WTC11 (cell line): ENCODE measurements around the gene BSN. TPM values are rescaled to one million over a fixed set of nuclear protein-coding genes. Genes with fewer than 3 reads are reported as not detected.

ENCODE experiments used
- ATAC-seq: fragments of 200-7000 bp; cut with Tn5 transposase; 2 replicates; pipeline ENCODE4 v1.10.0; 2021; ENCODE audit warnings: mild to moderate bottlenecking, moderate library complexity
- CTCF ChIA-PET: fragments of 300-600 bp; sonication (Branson Sonifier 250); formaldehyde crosslinking; loops from one replicate; lab custom pipeline; 2021; ENCODE audit warnings: antibody characterized with exemption; lab: Charles Lee
- POLR2A ChIA-PET: fragments of 350-600 bp; sonication (Branson Sonifier 250); formaldehyde crosslinking; loops from one replicate; lab custom pipeline; 2021; ENCODE audit warnings: antibody characterized with exemption; lab: Charles Lee
- DNase-seq: peaks from one replicate; pipeline ENCODE4 v3.0.0; 2021; ENCODE audit warnings: low spot score
- H3K27ac Mint-ChIP-seq: 2 replicates; pipeline ENCODE4 v1.8.0; 2021; ENCODE audit warnings: mixed read lengths
- H3K27me3 Mint-ChIP-seq: 2 replicates; pipeline ENCODE4 v1.8.0; 2021; ENCODE audit warnings: low read depth, mild to moderate bottlenecking, moderate library complexity, mixed read lengths
- H3K36me3 Mint-ChIP-seq: 2 replicates; pipeline ENCODE4 v1.8.0; 2021; ENCODE audit warnings: mixed read lengths
- H3K4me1 Mint-ChIP-seq: 2 replicates; pipeline ENCODE4 v1.8.0; 2022; ENCODE audit warnings: mixed read lengths
- H3K4me3 Mint-ChIP-seq: 2 replicates; pipeline ENCODE4 v1.8.0; 2021; ENCODE audit warnings: mild to moderate bottlenecking, moderate library complexity, mixed read lengths
- H3K9me3 Mint-ChIP-seq: 2 replicates; pipeline ENCODE4 v1.8.0; 2021; ENCODE audit warnings: mixed read lengths
- ELF4 ChIP-seq: sonication (generic); formaldehyde crosslinking; IDR thresholded peaks from 2 replicates; pipeline ENCODE4 v1.8.1; 2022; ENCODE audit warnings: low read depth, mild to moderate bottlenecking, moderate library complexity, missing genetic modification reagents
- ESRRA ChIP-seq: sonication (generic); formaldehyde crosslinking; IDR thresholded peaks from 2 replicates; pipeline ENCODE4 v1.8.1; 2022; ENCODE audit warnings: mild to moderate bottlenecking, missing genetic modification reagents, borderline replicate concordance
- FOXJ3 ChIP-seq: sonication (generic); formaldehyde crosslinking; IDR thresholded peaks from 2 replicates; pipeline ENCODE4 v1.9.0; 2021; ENCODE audit warnings: missing genetic modification reagents, mild to moderate bottlenecking, borderline replicate concordance
- HMGA2 ChIP-seq: fragments of 250-450 bp; sonication (Bioruptor Pico); IDR thresholded peaks from 2 replicates; pipeline ENCODE4 v1.4.0; 2021; ENCODE audit warnings: mild to moderate bottlenecking, moderate library complexity
- NR1H2 ChIP-seq: sonication (generic); formaldehyde crosslinking; IDR thresholded peaks from 2 replicates; pipeline ENCODE4 v1.9.0; 2021; ENCODE audit warnings: mild to moderate bottlenecking, moderate library complexity, missing genetic modification reagents
- NR3C1 ChIP-seq: sonication (generic); formaldehyde crosslinking; conservative IDR thresholded peaks from 2 replicates; pipeline ENCODE4 v1.8.1; 2023; ENCODE audit warnings: low read depth, mild to moderate bottlenecking, missing genetic modification reagents
- TP53 ChIP-seq: sonication (generic); formaldehyde crosslinking; IDR thresholded peaks from 2 replicates; pipeline ENCODE4 v1.8.1; 2023; ENCODE audit warnings: mild to moderate bottlenecking, missing genetic modification reagents
- total RNA-seq: library from RNA; stranded (reverse); gene quantifications from 3 replicates; pipeline ENCODE4 v1.2.3, GENCODE V29; 2021
- TF ChIP-seq, protein P1 (sequence below): fragments of 250-450 bp; sonication (Bioruptor Pico); IDR thresholded peaks from 2 replicates; pipeline ENCODE4 v1.9.0; 2021; ENCODE audit warnings: mild to moderate bottlenecking, borderline replicate concordance
- TF ChIP-seq, protein P2 (sequence below): sonication (generic); formaldehyde crosslinking; IDR thresholded peaks from 2 replicates; pipeline ENCODE4 v1.8.1; 2022; ENCODE audit warnings: missing genetic modification reagents, borderline replicate concordance
- TF ChIP-seq, protein P3 (sequence below): fragments of 250-450 bp; sonication (Bioruptor Pico); IDR thresholded peaks from 2 replicates; pipeline ENCODE4 v1.9.0; 2021; ENCODE audit warnings: moderate library complexity, mild to moderate bottlenecking, inconsistent platforms, borderline replicate concordance
- TF ChIP-seq, protein P4 (sequence below): sonication (generic); formaldehyde crosslinking; IDR thresholded peaks from 2 replicates; pipeline ENCODE4 v1.8.0; 2022; ENCODE audit warnings: mild to moderate bottlenecking, missing genetic modification reagents
- TF ChIP-seq, protein P5 (sequence below): sonication (generic); formaldehyde crosslinking; IDR thresholded peaks from 2 replicates; pipeline ENCODE4 v1.8.1; 2023; ENCODE audit warnings: mild to moderate bottlenecking, missing genetic modification reagents, moderate library complexity
- TF ChIP-seq, protein P6 (sequence below): sonication (generic); formaldehyde crosslinking; conservative IDR thresholded peaks from 2 replicates; pipeline ENCODE4 v1.8.1; 2022; ENCODE audit warnings: mild to moderate bottlenecking, missing genetic modification reagents
- TF ChIP-seq, protein P7 (sequence below): sonication (generic); formaldehyde crosslinking; IDR thresholded peaks from 2 replicates; pipeline ENCODE4 v1.8.0; 2022; ENCODE audit warnings: mild to moderate bottlenecking, missing genetic modification reagents

Gene BSN
- total RNA-seq, 1 experiment from 2014 or later = 2.8 TPM

DNA sequence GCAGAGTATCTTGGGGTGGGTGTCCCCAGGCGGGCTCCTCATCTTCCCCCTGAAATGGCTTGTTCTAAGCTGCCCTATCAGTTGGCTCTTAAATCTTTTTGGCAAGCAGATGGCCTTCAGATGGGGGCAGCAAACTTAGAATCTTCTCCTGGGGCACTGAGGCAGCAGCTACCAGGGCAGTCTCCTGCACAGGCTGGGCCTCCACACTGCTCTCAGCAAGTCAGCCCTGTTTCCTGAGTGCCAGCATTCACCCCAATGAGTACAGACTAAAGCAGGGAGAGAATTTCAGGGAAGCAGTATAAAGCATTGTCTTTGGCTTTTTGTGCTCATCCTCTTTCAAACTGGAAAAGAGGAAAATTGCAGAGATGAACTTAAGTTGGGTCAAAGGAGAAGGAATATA is 68.8 kb downstream of the BSN start:
- Mint-ChIP-seq H3K9me3 (no peaks in the 10 kb centered on the region), H3K27ac (no peak overlapping the region), H3K36me3 (no peaks in the 10 kb centered on the region), H3K4me1 (no peaks in the 10 kb centered on the region), H3K4me3 (no peak overlapping the region), H3K27me3 (no peaks in the 10 kb centered on the region)
- POLR2A ChIA-PET = no interaction called here
- TF ChIP-seq HMGA2 (CRISPR knock-in tag) (no peak), ESRRA (CRISPR knock-in tag) (no peak), NR3C1 (no peak), FOXJ3 (no peak), TP53 (no peak), NR1H2 (CRISPR knock-in tag) (no peak)
- TF ChIP-seq, protein P1, sequence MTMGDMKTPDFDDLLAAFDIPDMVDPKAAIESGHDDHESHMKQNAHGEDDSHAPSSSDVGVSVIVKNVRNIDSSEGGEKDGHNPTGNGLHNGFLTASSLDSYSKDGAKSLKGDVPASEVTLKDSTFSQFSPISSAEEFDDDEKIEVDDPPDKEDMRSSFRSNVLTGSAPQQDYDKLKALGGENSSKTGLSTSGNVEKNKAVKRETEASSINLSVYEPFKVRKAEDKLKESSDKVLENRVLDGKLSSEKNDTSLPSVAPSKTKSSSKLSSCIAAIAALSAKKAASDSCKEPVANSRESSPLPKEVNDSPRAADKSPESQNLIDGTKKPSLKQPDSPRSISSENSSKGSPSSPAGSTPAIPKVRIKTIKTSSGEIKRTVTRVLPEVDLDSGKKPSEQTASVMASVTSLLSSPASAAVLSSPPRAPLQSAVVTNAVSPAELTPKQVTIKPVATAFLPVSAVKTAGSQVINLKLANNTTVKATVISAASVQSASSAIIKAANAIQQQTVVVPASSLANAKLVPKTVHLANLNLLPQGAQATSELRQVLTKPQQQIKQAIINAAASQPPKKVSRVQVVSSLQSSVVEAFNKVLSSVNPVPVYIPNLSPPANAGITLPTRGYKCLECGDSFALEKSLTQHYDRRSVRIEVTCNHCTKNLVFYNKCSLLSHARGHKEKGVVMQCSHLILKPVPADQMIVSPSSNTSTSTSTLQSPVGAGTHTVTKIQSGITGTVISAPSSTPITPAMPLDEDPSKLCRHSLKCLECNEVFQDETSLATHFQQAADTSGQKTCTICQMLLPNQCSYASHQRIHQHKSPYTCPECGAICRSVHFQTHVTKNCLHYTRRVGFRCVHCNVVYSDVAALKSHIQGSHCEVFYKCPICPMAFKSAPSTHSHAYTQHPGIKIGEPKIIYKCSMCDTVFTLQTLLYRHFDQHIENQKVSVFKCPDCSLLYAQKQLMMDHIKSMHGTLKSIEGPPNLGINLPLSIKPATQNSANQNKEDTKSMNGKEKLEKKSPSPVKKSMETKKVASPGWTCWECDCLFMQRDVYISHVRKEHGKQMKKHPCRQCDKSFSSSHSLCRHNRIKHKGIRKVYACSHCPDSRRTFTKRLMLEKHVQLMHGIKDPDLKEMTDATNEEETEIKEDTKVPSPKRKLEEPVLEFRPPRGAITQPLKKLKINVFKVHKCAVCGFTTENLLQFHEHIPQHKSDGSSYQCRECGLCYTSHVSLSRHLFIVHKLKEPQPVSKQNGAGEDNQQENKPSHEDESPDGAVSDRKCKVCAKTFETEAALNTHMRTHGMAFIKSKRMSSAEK (CRISPR knock-in tag) = no peak
- ATAC-seq (no peak), DNase-seq (no peak)
- CTCF ChIA-PET = no interaction called here

DNA sequence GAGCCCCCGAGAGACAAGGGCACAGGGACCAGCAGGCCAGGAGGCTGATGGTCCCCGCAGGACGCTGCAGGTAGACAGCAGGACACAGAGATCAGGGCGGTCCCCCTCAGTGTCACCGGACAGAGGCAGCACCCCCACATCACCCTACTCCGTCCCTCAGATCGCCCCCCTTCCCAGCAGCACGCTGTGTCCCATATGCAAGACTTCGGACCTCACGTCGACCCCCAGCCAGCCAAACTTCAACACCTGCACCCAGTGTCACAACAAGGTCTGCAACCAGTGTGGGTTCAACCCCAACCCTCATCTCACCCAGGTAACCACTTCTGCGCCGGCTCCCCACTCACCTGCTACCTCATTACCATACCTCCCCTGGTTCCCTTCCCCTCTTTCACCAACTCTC is 70.8 kb downstream of the BSN start:
- no peak overlapping the region for H3K27ac Mint-ChIP-seq
- H3K4me3 Mint-ChIP-seq = no peak overlapping the region
- ChIA-PET POLR2A (no interaction called here), CTCF (no interaction called here)
- no peaks in the 10 kb centered on the region for H3K36me3 Mint-ChIP-seq
- no peak for ATAC-seq
- TF ChIP-seq ELF4 = no peak
- TF ChIP-seq, protein P2, sequence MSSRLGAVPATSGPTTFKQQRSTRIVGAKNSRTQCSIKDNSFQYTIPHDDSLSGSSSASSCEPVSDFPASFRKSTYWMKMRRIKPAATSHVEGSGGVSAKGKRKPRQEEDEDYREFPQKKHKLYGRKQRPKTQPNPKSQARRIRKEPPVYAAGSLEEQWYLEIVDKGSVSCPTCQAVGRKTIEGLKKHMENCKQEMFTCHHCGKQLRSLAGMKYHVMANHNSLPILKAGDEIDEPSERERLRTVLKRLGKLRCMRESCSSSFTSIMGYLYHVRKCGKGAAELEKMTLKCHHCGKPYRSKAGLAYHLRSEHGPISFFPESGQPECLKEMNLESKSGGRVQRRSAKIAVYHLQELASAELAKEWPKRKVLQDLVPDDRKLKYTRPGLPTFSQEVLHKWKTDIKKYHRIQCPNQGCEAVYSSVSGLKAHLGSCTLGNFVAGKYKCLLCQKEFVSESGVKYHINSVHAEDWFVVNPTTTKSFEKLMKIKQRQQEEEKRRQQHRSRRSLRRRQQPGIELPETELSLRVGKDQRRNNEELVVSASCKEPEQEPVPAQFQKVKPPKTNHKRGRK (CRISPR knock-in tag) = no peak
- TF ChIP-seq, protein P3, sequence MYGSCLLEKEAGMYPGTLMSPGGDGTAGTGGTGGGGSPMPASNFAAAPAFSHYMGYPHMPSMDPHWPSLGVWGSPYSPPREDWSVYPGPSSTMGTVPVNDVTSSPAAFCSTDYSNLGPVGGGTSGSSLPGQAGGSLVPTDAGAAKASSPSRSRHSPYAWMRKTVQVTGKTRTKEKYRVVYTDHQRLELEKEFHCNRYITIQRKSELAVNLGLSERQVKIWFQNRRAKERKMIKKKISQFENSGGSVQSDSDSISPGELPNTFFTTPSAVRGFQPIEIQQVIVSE (CRISPR knock-in tag) = no peak
- TF ChIP-seq, protein P4, sequence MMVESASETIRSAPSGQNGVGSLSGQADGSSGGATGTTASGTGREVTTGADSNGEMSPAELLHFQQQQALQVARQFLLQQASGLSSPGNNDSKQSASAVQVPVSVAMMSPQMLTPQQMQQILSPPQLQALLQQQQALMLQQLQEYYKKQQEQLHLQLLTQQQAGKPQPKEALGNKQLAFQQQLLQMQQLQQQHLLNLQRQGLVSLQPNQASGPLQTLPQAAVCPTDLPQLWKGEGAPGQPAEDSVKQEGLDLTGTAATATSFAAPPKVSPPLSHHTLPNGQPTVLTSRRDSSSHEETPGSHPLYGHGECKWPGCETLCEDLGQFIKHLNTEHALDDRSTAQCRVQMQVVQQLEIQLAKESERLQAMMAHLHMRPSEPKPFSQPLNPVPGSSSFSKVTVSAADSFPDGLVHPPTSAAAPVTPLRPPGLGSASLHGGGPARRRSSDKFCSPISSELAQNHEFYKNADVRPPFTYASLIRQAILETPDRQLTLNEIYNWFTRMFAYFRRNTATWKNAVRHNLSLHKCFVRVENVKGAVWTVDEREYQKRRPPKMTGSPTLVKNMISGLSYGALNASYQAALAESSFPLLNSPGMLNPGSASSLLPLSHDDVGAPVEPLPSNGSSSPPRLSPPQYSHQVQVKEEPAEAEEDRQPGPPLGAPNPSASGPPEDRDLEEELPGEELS = no peak
- TF ChIP-seq, protein P5, sequence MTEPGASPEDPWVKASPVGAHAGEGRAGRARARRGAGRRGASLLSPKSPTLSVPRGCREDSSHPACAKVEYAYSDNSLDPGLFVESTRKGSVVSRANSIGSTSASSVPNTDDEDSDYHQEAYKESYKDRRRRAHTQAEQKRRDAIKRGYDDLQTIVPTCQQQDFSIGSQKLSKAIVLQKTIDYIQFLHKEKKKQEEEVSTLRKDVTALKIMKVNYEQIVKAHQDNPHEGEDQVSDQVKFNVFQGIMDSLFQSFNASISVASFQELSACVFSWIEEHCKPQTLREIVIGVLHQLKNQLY = no peak
- TF ChIP-seq FOXJ3 = no peak
- TF ChIP-seq, protein P6, sequence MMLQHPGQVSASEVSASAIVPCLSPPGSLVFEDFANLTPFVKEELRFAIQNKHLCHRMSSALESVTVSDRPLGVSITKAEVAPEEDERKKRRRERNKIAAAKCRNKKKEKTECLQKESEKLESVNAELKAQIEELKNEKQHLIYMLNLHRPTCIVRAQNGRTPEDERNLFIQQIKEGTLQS (CRISPR knock-in tag) = no peak
- TF ChIP-seq, protein P7, sequence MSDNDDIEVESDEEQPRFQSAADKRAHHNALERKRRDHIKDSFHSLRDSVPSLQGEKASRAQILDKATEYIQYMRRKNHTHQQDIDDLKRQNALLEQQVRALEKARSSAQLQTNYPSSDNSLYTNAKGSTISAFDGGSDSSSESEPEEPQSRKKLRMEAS = no peak
- TF ChIP-seq, all 79 proteins: peak for 0
- H3K4me1 Mint-ChIP-seq = no peaks in the 10 kb centered on the region
- no peaks in the 10 kb centered on the region for H3K27me3 Mint-ChIP-seq
- no peaks in the 10 kb centered on the region for H3K9me3 Mint-ChIP-seq
- no peak for DNase-seq
